D721Med (cell line): ENCODE measurements around the gene VPS35L.
A peak's percentile ranks its signal among the peaks of the same experiment; 100 is the strongest.
"Not testable (repeated sequence)": the region's sequence is repeated elsewhere in the genome, so short reads cannot be mapped to it uniquely, and the experiment has no call there.

Experiments
- DNase-seq: peaks from one replicate; pipeline ENCODE4 v3.0.0; 2011; ENCODE audit warnings: low spot score; ENCODE audit not compliant: insufficient read length
- FAIRE-seq: peaks from 2 replicates; lab custom pipeline; 2011; peaks lifted over from hg19 to GRCh38; lab: Jason Lieb, UNC
- TF ChIP-seq, protein P1 (sequence below): IDR thresholded peaks from 2 replicates; pipeline ENCODE4 v1.5.1; 2012; ENCODE audit warnings: mild to moderate bottlenecking, control low read depth; ENCODE audit not compliant: insufficient read depth; ENCODE audit errors: missing control alignments

The VPS35L gene

DNA sequence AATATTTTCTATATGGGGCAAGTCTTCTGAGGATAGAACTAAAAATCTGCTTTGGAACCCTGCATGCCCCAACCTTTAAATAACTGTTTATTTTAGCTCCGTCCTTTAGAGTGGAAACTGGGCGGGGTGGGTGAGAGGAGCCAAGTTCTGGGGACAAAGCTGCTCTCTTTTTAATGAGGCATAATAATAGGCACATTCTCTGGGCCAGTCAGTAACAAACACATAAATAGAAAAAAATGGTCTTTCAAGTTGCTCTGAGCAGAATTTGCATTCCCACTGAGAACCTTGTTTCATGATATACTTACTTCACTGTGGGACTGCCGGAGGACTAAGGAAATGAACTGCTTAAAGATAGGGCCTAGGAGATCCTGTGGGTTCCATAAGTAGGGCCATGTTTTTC lies 111.0 kb downstream of the VPS35L start:
- FAIRE-seq (no peak), DNase-seq (no peak)
- TF ChIP-seq, protein P1, sequence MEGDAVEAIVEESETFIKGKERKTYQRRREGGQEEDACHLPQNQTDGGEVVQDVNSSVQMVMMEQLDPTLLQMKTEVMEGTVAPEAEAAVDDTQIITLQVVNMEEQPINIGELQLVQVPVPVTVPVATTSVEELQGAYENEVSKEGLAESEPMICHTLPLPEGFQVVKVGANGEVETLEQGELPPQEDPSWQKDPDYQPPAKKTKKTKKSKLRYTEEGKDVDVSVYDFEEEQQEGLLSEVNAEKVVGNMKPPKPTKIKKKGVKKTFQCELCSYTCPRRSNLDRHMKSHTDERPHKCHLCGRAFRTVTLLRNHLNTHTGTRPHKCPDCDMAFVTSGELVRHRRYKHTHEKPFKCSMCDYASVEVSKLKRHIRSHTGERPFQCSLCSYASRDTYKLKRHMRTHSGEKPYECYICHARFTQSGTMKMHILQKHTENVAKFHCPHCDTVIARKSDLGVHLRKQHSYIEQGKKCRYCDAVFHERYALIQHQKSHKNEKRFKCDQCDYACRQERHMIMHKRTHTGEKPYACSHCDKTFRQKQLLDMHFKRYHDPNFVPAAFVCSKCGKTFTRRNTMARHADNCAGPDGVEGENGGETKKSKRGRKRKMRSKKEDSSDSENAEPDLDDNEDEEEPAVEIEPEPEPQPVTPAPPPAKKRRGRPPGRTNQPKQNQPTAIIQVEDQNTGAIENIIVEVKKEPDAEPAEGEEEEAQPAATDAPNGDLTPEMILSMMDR, result no peak

DNA sequence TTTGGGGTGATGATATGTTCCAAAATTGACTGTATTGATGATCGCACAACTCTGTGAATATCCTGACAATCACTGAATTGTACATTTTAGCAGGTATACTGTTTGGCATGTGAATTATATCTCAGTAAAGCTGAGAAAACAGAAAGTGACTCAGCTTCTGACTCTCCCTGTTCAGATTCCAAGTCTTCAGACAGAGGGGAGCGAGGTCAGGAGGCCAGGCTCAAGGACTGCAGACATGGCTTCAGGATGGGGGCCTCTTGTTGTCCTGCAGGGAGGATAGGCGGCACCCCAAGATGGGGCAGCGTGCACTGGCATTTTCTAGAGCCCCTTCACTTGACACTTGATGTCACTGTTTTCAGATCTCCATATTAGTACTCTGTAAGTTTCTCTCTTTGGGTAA lies 116.9 kb downstream of the VPS35L start:
- TF ChIP-seq, protein P1, result no peak
- DNase-seq (no peak), FAIRE-seq (no peak)

DNA sequence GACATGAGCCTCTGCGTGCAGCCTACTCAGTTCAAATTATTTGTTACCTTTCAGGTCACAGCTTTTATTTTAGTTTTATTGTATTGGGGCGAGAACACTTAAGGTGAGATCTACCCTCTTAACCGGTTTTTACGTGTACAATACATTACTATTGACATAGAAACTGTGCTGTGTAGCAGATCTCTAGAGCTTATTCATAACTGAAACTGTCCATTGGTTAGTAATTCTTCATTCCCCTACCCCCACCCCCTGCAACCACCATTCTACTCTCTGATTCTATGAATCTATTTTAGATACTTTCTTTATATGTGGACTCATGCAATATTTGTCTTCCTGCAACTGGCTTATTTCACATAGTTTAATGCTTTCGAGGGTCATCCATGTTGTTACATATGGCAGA lies 119.0 kb downstream of the VPS35L start:
- DNase-seq (no peak), FAIRE-seq (no peak)
- TF ChIP-seq, protein P1, result no peak

DNA sequence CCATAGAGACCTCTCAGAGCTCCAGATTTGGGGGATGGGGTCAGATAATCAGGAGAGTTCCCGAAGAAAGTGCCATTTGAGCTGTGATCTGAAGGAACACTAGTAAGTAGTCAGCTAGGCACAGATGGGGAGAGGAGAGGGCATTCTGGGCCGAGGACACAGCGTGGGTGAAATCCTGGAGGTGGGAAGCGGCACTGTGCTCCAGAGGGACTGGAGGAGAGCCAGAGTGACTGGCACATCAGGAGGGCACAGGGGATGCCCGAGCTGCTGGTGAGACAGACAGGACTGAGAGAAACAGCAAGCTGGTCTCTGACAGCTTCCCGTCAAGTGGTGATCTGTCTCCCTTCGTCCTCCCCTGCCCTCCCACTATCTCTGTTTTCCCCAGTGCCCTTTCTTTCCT lies 121.9 kb downstream of the VPS35L start:
- no peak for DNase-seq
- TF ChIP-seq, protein P1, result no peak
- FAIRE-seq, result no peak

DNA sequence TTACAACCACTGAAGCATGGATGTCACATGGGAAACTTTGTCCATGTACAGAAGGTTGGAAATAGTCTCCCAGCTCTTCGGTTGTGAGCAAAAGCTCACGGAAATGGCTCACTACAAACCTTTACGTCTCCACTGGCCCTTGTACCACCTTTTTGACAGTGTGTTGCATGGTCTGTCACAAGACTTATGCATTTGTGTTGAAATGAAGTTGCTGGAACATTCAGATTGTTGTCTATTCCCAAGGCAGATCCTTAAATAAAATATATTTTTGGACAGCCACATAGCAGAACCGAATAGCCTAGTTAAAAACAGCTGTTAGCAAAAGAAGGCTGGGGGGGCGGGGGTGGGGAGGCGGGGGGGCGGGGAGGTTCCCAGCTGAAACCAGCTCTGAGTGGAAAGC lies 123.3 kb downstream of the VPS35L start:
- DNase-seq, result no peak
- FAIRE-seq, result no peak
- TF ChIP-seq, protein P1, result no peak

DNA sequence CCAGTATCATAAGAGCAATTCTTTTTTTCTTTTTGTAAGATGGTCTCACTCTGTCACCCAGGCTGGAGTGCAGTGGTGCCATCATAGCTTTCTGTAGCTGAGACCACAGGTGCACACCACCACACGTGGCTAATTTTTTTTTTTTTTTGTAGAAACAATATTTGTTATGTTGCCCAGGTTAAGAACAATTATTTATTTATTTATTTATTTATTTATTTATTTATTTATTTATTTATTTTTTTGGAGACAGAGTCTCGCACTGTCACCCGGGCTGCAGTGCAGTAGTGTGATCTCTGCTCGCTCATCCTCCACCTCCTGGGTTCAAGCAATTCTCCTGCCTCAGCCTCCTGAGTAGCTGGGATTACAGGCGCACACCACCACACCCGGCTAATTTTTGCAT lies 123.8 kb downstream of the VPS35L start:
- not testable (repeated sequence) for DNase-seq, FAIRE-seq

DNA sequence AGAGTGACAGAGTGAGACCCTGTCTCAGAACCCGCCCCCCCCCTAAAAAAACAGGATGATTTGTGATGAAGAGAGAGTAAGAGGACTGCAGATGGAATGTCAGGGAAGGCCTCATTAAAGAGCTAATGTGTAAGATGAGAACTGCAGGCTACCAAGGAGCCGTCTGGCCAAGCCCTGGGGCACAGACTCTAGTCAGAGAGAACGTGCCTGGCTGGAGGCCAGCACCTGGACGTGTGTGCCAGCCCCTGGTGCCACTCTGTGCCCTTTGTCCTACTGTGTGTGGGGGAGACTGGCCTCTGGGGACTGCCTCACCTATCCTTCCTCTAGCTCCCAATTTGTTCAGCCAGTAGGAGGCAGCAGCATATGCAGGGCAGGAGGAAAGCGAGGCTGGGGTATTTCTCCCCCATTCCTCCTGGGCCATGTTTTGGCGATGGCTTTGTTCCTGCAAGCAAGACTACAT lies 125.4 kb downstream of the VPS35L start:
- FAIRE-seq, result no peak
- TF ChIP-seq, protein P1, result peak; percentile 7
- no peak for DNase-seq

DNA sequence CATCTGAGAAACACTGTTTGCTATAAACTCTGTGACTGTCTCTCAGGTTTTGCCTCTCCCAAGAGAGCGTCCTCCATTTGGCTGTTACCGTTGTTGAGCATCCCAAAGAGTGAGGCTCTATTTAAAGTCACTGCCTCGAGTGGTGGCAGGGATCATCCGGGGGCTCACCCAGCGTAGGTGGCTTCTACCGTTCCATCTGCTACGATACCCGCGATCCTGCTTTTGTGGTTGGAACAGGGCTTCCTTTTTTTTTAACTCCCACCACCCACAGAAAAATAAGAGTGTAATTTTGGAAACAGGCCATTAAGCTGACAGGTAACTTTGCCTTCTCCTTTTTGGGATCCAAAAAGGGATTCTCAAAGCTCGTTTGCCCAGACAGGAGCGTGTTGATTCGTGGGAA lies 126.1 kb downstream of the VPS35L start:
- no peak for DNase-seq
- no peak for FAIRE-seq
- TF ChIP-seq, protein P1, result no peak
